Stomach (tissue), 4 donors: ENCODE measurements around the gene NCL.

Source experiments
- POLR2A ChIP-seq, 4 donors: fragments of 450-650 bp; IDR thresholded peaks; one replicate each; pipeline ENCODE4 v1.6.1; 2016; ENCODE audit warnings: antibody characterized with exemption in 4 of 4, control low read depth in 2 of 4, mild to moderate bottlenecking in 1 of 4, moderate library complexity in 1 of 4
- POLR2AphosphoS5 ChIP-seq, 3 donors: sonication (generic); formaldehyde crosslinking; IDR thresholded peaks; one replicate each; pipeline ENCODE4 v1.6.1; 2016; ENCODE audit warnings: antibody characterized with exemption in 3 of 3
- TF ChIP-seq, protein P1 (sequence below), 7 experiments: fragments of 450-650 bp in 4 of 7; fragments of 200-600 bp in 3 of 7; sonication (generic) in 3 of 7; IDR thresholded peaks; one replicate each; pipeline ENCODE4 v1.5.1; 2016 to 2019; ENCODE audit warnings: antibody characterized with exemption in 7 of 7, control low read depth in 2 of 7, mild to moderate bottlenecking in 1 of 7

DNA sequence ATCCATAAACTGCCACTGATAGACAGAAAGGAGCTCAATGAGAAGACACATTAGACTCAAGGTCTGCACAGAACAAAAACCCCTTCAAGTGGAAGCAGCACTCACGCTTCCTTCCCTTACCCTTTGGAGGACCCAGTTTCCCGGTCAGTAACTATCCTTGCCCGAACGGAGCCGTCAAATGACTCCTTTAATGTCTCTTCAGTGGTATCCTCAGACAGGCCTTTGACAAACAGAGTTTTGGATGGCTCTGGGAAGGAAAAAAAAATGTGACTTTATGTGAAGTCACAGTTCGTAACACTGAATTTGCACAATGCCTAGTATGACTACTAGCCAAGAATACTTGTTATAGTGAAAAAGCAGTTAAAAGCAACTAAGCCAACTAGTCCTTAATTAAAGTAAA, 8.4 kb downstream of the NCL start:
- TF ChIP-seq, protein P1, sequence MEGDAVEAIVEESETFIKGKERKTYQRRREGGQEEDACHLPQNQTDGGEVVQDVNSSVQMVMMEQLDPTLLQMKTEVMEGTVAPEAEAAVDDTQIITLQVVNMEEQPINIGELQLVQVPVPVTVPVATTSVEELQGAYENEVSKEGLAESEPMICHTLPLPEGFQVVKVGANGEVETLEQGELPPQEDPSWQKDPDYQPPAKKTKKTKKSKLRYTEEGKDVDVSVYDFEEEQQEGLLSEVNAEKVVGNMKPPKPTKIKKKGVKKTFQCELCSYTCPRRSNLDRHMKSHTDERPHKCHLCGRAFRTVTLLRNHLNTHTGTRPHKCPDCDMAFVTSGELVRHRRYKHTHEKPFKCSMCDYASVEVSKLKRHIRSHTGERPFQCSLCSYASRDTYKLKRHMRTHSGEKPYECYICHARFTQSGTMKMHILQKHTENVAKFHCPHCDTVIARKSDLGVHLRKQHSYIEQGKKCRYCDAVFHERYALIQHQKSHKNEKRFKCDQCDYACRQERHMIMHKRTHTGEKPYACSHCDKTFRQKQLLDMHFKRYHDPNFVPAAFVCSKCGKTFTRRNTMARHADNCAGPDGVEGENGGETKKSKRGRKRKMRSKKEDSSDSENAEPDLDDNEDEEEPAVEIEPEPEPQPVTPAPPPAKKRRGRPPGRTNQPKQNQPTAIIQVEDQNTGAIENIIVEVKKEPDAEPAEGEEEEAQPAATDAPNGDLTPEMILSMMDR (IDR thresholded peaks at IDR 0.05): no peak
- TF ChIP-seq POLR2AphosphoS5 (IDR thresholded peaks at IDR 0.05) (no peak), POLR2A (IDR thresholded peaks at IDR 0.05) (no peak)
